Measurements from ENCODE around the gene JARID2.

The JARID2 gene

GRCh38 chr6:15522856-15523529 lies 277.1 kb downstream of the JARID2 start:
- TF ChIP-seq, protein P1, sequence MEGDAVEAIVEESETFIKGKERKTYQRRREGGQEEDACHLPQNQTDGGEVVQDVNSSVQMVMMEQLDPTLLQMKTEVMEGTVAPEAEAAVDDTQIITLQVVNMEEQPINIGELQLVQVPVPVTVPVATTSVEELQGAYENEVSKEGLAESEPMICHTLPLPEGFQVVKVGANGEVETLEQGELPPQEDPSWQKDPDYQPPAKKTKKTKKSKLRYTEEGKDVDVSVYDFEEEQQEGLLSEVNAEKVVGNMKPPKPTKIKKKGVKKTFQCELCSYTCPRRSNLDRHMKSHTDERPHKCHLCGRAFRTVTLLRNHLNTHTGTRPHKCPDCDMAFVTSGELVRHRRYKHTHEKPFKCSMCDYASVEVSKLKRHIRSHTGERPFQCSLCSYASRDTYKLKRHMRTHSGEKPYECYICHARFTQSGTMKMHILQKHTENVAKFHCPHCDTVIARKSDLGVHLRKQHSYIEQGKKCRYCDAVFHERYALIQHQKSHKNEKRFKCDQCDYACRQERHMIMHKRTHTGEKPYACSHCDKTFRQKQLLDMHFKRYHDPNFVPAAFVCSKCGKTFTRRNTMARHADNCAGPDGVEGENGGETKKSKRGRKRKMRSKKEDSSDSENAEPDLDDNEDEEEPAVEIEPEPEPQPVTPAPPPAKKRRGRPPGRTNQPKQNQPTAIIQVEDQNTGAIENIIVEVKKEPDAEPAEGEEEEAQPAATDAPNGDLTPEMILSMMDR (IDR thresholded peaks at IDR 0.05; ENCODE audit: low read depth, low read length) = no peak
- H3K9me3 ChIP-seq (ENCODE audit: severe bottlenecking) = no peaks in the 10 kb centered on the region
- no peak overlapping the region for H3K4me3 ChIP-seq (ENCODE audit: low read depth, low read length)
- H3K27me3 ChIP-seq (ENCODE audit: insufficient read depth, low read depth, severe bottlenecking) = no peaks in the 10 kb centered on the region
- DNase-seq = peak; percentile 7
- peaks cover 77% of the 10 kb centered on the region for H3K36me3 ChIP-seq
- H3K27ac ChIP-seq = no peak overlapping the region

GRCh38 chr6:15523679-15524630 lies 278.1 kb downstream of the JARID2 start:
- peak; percentile 27 for DNase-seq
- peak overlapping the region; percentile 5; the same call in 1 of the 2 replicates for H3K27ac ChIP-seq
- H3K36me3 ChIP-seq = peaks cover 77% of the 10 kb centered on the region
- TF ChIP-seq, protein P1 (IDR thresholded peaks at IDR 0.05; ENCODE audit: low read depth, low read length) = no peak
- no peaks in the 10 kb centered on the region for H3K27me3 ChIP-seq (ENCODE audit: insufficient read depth, low read depth, severe bottlenecking)
- no peaks in the 10 kb centered on the region for H3K9me3 ChIP-seq (ENCODE audit: severe bottlenecking)
- H3K4me3 ChIP-seq (ENCODE audit: low read depth, low read length) = no peak overlapping the region

DNA sequence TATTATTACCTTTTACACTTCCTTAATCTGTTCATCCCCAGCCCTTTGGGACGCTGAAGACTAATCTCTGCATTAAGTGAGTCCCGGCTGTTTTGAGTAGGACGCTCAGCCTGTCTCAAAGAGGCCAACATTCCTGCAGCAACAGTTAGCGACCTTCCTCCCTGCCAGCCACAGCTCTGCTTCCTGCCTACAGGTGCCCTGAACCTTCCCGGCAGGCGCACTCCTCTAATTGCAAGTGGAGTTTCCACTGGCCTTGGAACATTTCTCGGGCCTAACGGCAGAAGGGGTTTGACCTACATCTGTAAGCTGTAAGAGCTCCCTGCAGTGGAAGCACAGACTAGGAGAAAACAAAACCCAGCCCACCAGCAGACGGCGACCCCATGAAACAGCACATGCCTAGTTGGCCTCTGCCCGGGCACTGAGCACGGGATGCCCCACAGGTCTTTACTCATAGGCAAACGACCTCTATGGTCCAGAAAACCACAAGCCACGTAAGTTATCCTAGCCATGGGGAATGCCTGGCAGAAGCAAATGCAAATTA lies 279.1 kb downstream of the JARID2 start:
- H3K9me3 ChIP-seq (ENCODE audit: severe bottlenecking) = no peaks in the 10 kb centered on the region
- H3K4me3 ChIP-seq (ENCODE audit: low read depth, low read length) = no peak overlapping the region
- TF ChIP-seq, protein P1 (IDR thresholded peaks at IDR 0.05; ENCODE audit: low read depth, low read length) = peak; percentile 23; the same call in 1 of the 2 replicates
- H3K27ac ChIP-seq = peak overlapping the region; percentile 5; the same call in 1 of the 2 replicates
- H3K36me3 ChIP-seq = peaks cover 76% of the 10 kb centered on the region
- peak; percentile 66 for DNase-seq
- H3K27me3 ChIP-seq (ENCODE audit: insufficient read depth, low read depth, severe bottlenecking) = no peaks in the 10 kb centered on the region

- Histone ChIP-seq H3K4me3 (ENCODE audit: low read depth, low read length) (no peak overlapping the region), H3K27me3 (ENCODE audit: insufficient read depth, low read depth, severe bottlenecking) (no peaks in the 10 kb centered on the region), H3K27ac (no peak overlapping the region), H3K36me3 (peaks cover 76% of the 10 kb centered on the region), H3K9me3 (ENCODE audit: severe bottlenecking) (no peaks in the 10 kb centered on the region)
- DNase-seq = peak; percentile 4
- TF ChIP-seq, protein P1 (IDR thresholded peaks at IDR 0.05; ENCODE audit: low read depth, low read length) = no peak
Measured at GRCh38 chr6:15526212-15526701, 280.4 kb downstream of the JARID2 start.

DNA sequence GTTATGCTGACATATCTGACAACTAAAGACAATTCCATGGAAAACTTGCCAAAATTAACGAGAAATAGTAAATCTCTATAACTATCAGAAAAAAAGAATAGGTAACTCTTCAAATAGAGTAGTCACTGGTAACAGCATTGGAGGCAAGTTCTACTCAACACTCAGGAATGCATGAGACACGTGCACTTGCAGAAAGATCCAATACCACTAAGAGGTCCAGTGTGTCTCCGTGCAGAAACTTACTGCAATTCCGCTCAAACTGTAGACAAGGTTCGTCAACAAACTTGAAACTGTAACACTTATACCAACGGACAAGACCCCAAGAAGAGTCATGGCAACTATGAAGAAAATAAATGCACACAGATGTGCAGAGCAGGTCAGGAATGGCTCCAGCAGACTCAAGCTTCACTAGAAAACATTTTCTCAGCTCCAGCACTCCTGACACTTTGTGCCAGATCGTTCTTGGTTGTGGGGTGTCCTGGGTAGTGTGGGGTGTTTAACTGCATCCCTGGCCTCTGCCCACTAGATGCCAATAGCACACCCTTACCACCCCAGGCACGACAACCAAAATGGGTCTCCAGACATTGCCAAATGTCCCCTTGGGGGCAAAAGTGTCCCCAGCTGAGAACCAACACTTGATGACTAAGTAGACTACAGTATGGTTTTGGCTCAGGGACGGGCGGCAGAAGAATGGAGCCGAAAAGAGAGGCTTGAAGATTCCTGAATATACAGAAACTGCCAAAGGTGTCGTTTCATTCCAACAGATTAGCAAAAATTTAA lies 282.2 kb downstream of the JARID2 start:
- Histone ChIP-seq H3K9me3 (ENCODE audit: severe bottlenecking) (no peaks in the 10 kb centered on the region), H3K36me3 (peaks cover 70% of the 10 kb centered on the region), H3K27me3 (ENCODE audit: insufficient read depth, low read depth, severe bottlenecking) (no peaks in the 10 kb centered on the region), H3K27ac (no peak overlapping the region), H3K4me3 (ENCODE audit: low read depth, low read length) (no peak overlapping the region)
- TF ChIP-seq, protein P1 (IDR thresholded peaks at IDR 0.05; ENCODE audit: low read depth, low read length) = no peak
- peak; percentile 2 for DNase-seq
